Embryonic facial prominence (tissue), 1 donor: Measurements from ENCODE around the gene TACC3.

Source experiments
- DNase-seq: peaks from one replicate; pipeline ENCODE4 v3.0.0-alpha.2; 2016; ENCODE audit errors: extremely low spot score

TACC3 gene

GRCh38 chr4:1703867-1704266, 17.5 kb upstream of the TACC3 start:
- DNase-seq, result no peak

GRCh38 chr4:1705732-1706131, 15.6 kb upstream of the TACC3 start:
- DNase-seq, result no peak

- no peak for DNase-seq
These were observed 15.0 kb upstream of the TACC3 start for GRCh38 chr4:1706358-1706757.

GRCh38 chr4:1708581-1708980, 12.7 kb upstream of the TACC3 start:
- no peak for DNase-seq

- DNase-seq, result no peak
These were observed 10.2 kb upstream of the TACC3 start for GRCh38 chr4:1711055-1711570.

- no peak for DNase-seq
These were observed 9.6 kb upstream of the TACC3 start for GRCh38 chr4:1711571-1712215.

- peak; percentile 78 for DNase-seq
These were observed 8.9 kb upstream of the TACC3 start, which contains the start of gene SLBP for GRCh38 chr4:1712216-1713002. Gene SLBP (minus strand): TSS chr4:1712319. CDS start chr4:1712188, 131 bp downstream.

GRCh38 chr4:1713003-1713851, 8.1 kb upstream of the TACC3 start:
- DNase-seq, result no peak

GRCh38 chr4:1714303-1715001, 6.9 kb upstream of the TACC3 start:
- no peak for DNase-seq

GRCh38 chr4:1715002-1715758, 6.1 kb upstream of the TACC3 start:
- no peak for DNase-seq

- no peak for DNase-seq
These were observed 5.0 kb upstream of the TACC3 start for GRCh38 chr4:1716065-1716945.

GRCh38 chr4:1717129-1718094, 3.9 kb upstream of the TACC3 start:
- no peak for DNase-seq

- DNase-seq, result no peak
These were observed 3.0 kb upstream of the TACC3 start for GRCh38 chr4:1718095-1718850.

GRCh38 chr4:1720163-1720983, 948 bp upstream of the TACC3 start:
- no peak for DNase-seq

GRCh38 chr4:1721666-1722550, 587 bp downstream of the TACC3 start:
- no peak for DNase-seq

- no peak for DNase-seq
These were observed 1.3 kb downstream of the TACC3 start for GRCh38 chr4:1722551-1723118.
